CD4-positive, alpha-beta T cell treated with Interleukin-2 at 100 ng/mL for 4 hours (primary cell): ENCODE data around the gene DZANK1.
"Not testable (repeated sequence)": the region's sequence is repeated elsewhere in the genome, so short reads cannot be mapped to it uniquely, and the experiment has no call there.

Source experiments
- DNase-seq: peaks from one replicate; pipeline ENCODE4 v3.0.0-alpha.2; 2020; ENCODE audit warnings: low spot score

The DZANK1 gene

GRCh38 chr20:18436847-18437246 is 30.0 kb downstream of the DZANK1 start:
- no peak for DNase-seq

DNA sequence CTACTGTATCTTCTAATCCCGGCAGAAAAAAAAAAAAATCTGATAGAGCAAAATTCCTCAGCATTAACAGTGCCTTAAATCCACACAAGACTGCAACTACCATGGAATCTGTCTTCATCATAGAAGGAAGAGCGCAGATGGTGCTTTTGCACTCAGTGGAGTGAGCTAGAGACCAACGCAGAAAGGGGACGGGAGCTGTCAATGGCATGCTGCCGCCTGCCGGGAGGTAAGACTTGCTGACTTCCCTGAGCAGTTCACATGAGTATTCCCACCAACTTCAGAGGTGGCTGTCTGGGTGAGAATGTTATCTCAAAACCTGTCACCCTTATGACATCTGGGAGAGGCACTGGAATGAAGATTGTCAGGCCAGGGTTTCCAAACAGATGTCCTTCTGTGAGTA is 35.6 kb downstream of the DZANK1 start:
- DNase-seq = no peak

DNA sequence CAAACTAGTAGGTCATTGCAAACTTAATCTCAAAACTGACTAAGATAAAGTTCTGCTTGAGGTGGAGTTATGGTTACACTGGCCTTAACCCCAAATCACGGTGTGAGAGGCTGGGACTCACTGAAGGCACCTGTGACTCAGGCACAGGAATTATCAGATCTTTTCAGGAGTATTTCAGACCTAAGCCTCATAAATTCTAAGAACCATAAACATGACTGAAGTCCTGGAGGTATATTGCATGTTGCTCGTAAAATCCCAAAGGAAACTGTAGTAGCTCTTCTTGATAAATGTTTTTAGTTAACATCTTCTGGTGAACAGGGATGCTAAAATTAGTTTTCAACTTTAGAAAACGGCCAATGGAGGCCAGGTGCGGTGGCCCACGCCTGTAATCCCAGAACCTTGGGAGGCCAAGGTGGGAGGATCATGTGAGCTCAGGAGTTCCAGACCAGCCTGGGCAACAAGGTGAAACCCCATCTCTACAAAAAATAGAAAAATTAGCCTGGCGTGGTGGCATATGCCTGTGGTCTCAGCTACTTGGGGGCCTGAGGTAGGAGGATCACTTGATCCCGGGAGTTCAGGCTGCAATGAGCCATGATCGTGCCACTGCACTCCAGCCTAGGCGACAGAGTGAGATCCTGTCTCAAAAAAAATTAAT is 36.5 kb downstream of the DZANK1 start:
- DNase-seq = no peak

- DNase-seq = no peak
Measured at GRCh38 chr20:18428490-18429173, 38.2 kb downstream of the DZANK1 start.

GRCh38 chr20:18427214-18427613 is 39.6 kb downstream of the DZANK1 start:
- no peak for DNase-seq

GRCh38 chr20:18421608-18422007 is 45.2 kb downstream of the DZANK1 start:
- DNase-seq = no peak

DNA sequence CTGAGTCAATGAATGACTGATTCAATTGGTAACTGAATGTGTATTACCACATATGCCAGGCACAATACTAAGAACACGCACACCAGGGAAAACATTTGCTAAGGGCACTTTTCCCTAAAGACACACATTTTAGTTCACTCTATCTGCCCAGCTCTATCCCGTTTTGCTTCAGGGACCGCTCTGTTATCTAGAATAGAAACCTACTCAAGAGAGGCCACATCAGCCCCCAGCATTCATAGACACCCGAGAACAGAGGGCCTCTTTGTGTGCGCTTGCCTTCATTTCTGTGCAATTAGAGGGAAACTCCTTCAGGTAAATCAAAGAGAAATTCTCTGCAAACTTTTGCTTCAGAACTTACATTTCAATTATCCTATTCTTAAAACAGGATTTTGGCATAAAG is 50.3 kb downstream of the DZANK1 start:
- DNase-seq = no peak

DNA sequence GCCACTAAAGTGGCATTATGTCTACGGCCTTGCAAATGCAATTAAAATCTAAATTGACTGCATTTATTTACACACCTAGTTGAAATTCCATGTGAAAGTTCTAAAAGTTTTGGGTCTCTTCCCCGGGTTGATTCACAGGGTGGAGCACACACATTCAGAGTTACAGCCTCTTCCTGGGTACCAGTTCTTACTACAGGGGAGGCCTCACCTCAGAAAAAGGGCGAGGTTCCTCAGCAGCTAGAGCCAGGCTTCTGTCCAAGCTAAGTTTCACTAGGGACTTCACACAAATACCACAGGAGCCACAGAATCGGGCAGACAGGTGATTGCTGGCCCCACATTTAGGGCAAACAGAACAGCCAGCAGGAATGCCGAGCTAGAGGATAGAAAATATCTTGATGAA is 52.7 kb downstream of the DZANK1 start:
- DNase-seq = no peak

GRCh38 chr20:18412221-18412901 is 54.5 kb downstream of the DZANK1 start:
- DNase-seq = no peak

DNA sequence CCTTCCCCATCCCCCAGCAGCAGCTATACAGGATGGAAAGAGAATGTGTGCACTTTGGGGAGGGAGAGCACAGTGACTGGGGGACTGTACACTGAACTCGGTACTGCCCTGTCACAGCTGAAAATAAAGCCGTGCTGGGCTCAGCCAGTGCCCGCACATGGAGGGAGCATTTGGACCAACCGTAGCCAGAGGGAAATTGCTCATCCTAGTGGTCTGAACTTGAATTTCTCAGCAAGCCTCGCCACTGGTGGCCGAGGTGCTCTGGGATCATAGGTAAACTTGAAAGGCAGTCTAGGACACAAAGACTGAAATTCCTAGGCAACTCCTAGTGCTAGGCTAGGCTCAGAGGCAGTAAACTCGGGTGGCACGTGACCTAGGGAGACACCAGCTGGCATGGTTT is 61.0 kb downstream of the DZANK1 start:
- DNase-seq = no peak

GRCh38 chr20:18404172-18404571 is 62.7 kb downstream of the DZANK1 start:
- DNase-seq = no peak

DNA sequence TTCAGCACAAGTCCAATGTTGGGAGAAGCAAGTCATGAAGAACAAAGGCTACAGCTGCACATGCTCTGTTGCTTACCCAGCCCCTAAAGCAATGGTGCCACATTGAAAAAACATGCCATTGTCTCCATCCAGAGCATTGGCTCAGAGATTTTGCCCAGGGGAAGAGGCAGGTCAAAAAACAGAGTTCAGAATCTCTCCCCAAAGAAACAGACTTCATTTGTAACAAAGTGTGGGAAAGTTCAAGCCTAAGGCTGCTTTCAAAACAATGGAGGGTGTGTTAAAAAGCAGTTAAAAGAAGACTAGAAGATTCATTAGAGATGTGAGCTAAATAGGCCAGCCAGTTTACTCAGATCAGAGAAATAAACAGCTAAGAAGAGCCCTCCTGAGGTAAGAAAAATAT is 63.6 kb downstream of the DZANK1 start:
- DNase-seq = no peak

DNA sequence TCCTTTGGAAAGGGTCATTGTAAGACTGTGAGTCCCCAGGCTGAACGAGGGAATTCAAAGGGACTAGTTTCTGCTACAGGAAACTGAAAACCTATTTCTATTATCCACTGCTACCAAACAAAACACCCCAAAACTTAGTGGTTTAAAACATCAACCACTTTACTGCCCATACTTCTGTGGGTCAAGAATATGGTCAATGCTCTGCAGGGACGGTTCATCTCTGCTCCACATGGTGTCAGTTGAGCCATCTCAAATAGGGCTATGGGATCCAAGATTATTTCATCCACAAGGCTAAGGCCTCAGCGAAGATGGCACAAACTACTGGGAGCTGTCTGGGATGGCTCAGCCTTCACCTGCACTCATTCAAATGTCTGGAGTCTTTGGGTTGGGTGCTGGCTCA is 65.5 kb downstream of the DZANK1 start:
- DNase-seq = no peak

DNA sequence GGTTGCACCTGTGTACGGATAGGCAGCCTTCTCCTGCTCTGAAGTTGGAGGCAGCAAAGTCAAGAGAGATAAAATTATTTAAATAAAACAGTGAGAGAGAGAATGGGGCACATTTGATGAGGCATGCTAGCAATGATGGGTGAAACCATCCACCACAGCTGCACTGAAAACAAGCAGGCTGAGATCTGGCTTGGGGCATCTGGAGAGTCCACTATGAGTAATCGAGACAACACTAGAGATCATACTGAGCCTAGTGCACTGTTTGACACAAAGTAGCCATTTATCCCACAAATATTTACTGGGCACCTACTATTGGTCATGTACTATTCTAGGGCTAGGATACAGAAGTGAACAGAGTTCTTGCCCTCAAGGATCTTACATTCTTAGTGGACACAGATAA is 66.4 kb downstream of the DZANK1 start:
- DNase-seq = no peak

DNA sequence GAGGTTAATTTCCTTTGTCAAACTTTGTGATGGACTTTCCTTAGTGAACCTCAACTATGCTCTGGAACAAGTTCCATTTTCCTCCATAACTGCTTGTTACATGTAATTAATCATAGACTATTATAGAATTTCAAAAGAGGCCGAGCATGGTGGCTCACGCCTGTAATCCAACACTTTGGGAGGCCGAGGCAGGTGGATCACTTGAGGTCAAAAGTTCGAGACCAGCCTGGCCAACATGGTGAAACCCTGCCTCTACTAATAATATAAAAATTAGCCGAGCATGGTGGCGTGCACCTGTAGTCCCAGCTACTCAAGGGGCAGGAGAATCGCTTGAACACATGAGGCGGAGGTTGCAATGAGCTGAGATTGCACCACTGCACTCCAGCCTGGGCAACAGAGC is 68.1 kb downstream of the DZANK1 start:
- not testable (repeated sequence) for DNase-seq

- DNase-seq = no peak
Measured at GRCh38 chr20:18397030-18397429, 69.8 kb downstream of the DZANK1 start.

DNA sequence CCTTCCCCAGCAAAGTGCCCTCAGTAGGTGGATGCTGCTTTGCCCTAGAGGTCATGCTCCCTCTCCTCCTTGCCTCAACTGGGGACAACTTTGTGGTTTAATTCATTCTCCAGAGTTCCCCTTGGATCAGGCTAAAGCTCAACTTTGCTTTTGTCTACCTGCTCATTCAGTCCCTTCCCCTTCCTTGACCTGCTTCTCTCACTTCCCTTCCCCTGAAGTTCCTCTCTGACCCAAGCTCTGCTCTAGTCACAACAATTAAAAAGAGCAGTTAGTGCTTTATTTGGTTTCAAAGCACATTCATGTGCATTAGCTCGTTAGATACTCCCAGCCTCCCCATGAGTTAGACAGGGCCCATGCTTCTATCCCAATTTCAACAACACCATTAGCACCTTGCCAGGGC is 71.3 kb downstream of the DZANK1 start:
- no peak for DNase-seq

GRCh38 chr20:18394363-18394762 is 72.5 kb downstream of the DZANK1 start:
- DNase-seq = no peak

DNA sequence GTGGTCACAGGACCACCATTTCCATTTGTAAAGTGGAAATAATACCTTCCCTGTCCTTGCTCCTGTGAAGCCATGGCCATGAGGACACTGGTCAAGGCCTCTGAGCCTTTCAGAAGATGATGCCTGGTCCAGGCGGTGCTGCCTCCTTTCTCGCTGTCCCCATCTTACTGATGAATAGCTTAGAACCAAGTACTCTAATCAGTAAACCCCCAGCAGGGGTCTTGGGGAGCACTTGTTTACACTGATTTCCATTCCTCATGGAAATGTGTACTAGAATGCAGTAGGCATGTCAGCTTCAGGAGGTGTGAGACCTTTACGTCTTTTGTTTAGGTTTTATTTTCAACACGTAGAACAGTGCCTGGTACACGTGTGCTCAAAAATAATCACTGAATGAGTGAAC is 75.1 kb downstream of the DZANK1 start:
- DNase-seq = no peak

- DNase-seq = no peak
Measured at GRCh38 chr20:18390201-18390600, 76.6 kb downstream of the DZANK1 start.

DNA sequence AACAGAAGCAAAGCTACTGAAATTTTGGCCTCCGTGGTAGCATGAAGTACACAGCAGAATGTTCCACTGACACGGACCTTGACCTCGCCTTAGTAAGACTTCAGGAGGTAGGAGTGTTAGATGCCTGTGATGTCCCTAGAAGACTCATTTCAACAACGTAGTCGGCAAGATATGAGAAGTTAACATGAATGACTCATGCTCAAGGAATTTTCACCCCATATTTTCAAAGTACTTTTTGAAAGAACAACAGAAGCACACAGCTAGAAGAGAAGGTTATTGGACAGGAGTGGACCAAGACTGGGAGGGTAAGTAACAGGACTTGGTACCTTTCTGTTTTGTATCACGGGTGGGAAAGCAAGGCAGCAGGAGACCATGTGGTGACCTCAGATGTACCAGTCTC is 78.0 kb downstream of the DZANK1 start:
- DNase-seq = no peak

GRCh38 chr20:18380908-18381529 is 85.8 kb downstream of the DZANK1 start:
- DNase-seq = no peak

GRCh38 chr20:18377896-18378481 is 88.8 kb downstream of the DZANK1 start:
- DNase-seq = no peak
